HG03196 (cell line): ENCODE measurements around the gene SP1.
"Not testable (repeated sequence)": the region's sequence is repeated elsewhere in the genome, so short reads cannot be mapped to it uniquely, and the experiment has no call there.

Experiments
- ATAC-seq: cut with Tn5 transposase; IDR thresholded peaks from one replicate; pipeline ENCODE4 v1.9.1; 2021; ENCODE audit not compliant: unreplicated experiment

SP1 gene

DNA sequence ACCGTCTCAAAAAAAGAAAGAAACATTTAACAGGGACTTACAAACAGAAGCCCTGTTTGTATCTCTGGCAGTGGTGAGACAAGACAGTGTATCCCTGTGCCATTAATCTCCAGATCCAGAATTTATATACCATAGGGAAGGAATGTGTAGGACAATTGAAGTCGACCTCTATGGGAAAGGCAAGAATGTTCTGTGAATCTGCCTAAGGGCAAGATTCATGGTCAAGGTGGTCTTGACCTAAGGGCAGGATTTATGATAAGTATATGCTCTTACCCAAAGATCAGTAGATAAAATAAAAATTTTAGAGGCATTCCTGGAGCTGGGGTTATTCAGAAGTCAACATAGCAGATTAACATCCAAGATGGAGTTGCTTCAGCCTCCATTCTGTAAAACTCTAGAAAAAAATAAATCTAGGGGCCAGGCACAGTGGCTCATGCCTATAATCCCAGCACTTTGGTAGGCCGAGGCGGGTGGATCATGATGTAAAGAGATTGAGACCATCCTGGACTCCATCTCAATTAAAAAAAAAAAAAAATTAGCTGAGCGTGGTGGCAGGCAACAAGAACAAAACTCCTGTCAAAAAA, 21.0 kb upstream of the SP1 start:
- no peak for ATAC-seq

DNA sequence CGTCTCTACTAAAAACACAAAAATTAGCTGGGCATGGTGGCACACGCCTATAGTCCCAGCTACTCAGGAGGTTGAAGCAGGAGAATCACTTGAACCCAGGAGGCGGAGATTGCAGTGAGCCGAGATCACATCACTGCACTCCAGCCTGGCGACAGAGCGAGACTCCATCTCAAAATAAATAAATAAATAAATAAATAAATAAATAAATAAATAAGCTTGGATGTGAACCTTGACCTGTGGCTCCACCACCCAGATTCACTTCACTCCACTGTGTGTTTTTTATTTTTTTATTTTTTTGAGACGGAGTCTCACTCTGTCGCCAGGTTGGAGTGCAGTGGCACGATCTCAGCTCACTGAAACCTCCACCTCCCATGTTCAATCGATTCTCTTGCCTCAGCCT, 18.3 kb upstream of the SP1 start:
- not testable (repeated sequence) for ATAC-seq

DNA sequence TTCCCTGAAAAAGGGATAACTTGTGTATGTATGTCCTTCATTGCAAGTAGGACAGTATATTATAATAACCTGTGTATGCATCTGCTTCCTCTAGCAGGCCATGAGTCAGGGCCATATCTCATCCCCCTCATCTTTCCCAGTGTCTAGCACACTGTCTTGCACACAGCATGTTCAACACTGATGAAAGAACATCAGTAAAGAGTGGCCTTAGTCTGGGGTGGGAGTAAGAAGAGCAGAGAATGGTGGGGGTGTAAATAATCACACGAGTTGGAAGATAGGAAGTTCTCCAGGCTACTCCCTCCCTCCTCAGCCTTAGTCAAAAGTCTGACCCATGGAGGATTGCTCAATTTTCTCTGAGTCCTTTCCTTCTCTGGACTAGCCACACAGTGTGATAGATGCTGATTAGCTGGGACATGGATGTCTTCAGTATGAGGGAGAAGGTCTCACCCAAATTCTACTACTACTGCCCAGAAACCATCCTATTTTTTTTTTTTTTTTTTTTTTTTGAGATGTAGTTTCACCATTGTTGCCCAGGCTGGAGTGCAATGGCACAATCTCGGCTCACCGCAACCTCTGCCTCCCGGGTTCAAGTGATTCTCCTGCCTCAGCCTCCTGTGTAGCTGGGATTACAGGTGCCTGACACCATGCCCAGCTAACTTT, 14.6 kb upstream of the SP1 start:
- no peak for ATAC-seq

DNA sequence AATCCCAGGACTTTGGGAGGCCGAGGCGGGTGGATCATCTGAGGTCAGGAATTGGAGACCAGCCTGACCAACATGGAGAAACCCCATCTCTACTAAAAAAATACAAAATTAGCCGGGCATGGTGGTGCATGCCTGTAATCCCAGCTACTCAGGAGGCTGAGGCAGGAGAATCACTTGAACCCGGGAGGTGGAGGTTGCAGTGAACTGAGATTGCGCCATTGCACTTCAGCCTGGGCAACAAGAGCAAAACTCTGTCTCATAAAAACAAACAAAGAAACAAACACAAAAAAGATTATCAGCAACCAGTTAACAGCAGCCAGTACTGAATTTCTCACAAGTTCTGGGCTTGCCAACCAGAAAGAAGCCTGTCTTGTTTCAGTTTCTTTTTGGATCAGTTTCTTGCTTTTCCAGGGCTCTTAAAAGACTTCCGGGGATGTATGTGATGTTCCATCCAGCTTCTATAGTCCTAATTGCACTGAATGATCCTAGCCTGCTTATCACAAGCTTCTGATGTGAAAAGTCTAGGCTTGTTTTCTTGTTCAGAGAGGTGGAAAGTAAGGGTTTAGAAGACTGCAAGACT, 6.3 kb upstream of the SP1 start:
- ATAC-seq, result not testable (repeated sequence)

DNA sequence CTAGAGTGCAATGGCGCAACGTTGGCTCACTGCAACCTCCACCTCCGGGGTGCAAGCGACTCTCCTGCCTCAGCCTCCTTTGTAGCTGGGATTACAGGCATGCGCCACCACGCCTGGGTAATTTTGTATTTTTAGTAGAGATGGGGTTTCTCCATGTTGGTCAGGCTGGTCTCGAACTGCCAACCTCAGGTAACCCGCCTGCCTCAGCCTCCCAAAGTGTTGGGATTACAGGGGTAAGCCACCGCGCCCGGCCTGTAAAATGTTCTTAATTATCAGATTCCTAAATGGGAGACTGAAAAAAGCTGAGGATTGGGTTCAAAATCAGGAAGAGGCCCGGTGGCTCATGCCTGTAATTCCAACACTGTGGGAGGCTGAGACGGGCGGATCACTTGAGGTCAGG, 5.7 kb upstream of the SP1 start:
- ATAC-seq, result not testable (repeated sequence)

DNA sequence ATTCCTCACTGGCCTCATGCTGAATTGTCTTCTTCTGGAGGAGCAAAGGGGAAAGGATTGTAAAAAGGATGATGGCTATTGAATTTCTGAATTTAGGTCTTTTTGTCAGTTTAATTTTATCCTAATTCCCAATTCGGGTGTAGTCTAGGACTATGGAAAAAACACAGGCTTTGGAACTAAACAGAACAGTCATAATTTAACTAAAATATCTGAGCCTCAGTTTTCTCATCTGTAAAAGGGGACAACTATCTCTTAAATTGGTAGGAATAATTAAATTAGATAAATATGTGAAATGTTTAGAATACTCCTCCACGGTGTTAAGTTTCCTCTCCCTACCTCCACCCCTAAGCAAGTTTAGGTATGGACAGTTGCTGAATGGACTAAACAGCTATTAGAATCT, 3.2 kb upstream of the SP1 start:
- ATAC-seq, result no peak

DNA sequence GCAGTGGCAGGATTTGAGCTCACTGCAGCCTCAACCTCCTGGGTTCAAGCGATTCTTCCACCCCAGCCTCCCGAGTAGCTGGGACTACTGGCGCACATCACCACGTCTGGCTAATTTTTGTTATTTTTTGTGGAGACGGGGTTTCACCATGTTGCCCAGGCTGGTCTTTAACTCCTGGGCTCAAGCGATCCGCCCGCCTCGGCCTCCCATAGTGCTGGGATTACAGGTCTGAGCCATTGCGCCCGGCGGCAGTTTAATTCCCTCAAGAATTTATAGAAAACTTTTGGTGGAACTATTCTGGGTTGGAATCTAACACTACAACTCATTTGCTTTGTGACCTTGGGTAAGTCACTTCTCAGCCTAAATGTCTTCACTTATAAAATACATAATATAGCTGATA, 1.8 kb upstream of the SP1 start:
- no peak for ATAC-seq

DNA sequence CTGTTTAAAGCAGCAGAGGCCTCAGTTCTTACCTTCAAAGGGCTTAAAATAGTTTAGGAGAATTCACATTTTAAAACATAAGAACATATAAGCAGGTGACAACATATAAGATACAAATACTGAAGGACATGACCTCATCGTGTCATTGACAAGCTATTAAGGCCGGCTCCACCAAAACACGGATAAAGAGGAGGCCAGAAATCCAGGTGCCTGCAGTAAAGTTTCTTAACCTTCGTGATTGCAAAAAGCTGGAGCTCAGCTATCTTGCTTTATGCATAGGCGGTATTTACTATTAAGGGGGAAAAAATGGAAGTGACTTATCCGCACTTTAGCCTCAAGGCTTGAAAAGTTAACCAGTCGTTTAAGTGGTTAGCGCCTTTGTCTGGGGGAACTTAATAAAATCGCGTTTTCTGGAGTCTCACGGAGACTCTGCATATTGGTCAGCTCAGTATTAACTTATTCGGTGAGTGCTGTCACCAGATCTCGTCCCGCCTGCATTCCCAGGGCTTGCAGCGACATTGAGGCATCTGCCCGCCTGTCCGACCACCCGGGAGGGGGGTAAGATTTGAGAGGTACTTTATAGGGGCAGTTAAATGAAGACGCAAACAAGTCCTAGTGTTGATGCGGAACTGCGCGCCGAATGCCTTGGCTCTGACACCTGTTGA, 1.1 kb upstream of the SP1 start:
- no peak for ATAC-seq

DNA sequence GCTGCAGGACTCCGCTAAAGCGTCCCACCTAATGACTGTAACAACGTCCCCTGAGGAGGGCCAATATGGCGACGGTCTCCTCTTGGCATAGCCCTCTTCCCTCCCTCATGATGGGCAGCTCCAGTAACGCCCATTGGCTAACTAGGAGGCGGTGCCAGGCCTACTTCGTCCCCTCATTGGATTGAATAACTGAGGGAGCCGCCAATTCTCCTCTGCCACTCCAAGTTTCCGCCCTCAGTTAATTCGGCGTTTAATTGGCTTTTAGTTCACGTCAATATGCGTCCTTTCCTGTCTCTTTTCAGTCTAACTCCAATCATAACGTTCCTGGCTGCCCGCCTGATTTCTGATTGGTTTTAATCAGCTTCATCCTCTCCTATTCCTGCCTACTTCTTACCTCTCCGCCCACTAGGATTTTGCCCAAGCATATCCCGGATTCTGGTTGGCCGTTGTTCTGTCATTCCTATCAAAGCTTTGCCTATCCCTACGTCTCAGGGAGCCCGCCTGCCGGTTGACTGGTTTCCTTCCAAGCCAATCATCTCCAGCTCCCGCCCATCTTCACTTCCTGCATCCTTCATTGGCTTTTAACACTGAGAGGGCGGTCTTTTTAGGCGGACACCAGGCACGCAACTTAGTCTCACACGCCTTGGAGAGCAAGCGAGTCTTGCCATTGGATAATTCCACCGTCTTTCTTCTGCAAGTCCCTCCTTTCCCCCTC, 430 bp upstream of the SP1 start:
- peak; percentile 72 for ATAC-seq

DNA sequence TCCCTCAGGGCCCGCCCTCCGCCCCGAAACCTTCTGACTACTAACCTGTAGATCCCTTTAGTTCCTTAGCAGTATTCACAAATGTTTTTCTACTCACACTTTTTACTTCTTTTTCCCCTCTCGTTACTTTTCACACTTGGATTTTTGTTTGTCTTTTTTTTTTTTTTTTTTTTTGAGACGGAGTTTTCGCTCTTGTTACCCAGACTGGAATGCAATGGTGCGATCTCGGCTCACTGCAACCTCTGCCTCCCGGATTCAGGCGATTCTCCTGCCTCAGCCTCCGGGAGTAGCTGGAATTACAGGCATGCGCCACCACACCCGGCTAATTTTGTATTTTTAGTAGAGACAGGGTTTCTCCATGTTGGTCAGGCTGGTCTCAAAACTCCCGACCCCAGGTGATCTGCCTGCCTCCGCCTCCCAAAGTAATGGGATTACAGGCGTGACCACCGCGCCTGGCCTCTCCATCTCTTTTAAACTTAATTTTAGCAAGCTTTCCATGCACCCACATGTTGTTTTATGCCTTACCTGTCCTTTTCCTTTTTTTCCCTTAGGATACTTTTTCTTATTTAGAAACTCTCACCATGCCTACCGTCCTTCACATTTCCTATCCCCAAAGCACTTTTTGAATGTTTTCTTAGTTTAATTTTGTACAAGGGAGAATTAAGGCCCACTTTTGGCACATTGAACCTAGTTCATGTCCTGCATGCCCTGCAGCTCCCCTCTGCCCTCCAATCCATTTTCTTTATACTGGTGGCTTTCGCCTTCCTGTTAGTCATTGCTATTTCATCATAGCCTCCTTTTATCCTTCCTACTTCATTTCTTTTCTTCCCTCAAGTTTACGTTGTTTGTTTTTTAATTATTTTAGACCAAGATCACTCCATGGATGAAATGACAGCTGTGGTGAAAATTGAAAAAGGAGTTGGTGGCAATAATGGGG, 1.1 kb downstream of the SP1 start:
- ATAC-seq, result no peak

DNA sequence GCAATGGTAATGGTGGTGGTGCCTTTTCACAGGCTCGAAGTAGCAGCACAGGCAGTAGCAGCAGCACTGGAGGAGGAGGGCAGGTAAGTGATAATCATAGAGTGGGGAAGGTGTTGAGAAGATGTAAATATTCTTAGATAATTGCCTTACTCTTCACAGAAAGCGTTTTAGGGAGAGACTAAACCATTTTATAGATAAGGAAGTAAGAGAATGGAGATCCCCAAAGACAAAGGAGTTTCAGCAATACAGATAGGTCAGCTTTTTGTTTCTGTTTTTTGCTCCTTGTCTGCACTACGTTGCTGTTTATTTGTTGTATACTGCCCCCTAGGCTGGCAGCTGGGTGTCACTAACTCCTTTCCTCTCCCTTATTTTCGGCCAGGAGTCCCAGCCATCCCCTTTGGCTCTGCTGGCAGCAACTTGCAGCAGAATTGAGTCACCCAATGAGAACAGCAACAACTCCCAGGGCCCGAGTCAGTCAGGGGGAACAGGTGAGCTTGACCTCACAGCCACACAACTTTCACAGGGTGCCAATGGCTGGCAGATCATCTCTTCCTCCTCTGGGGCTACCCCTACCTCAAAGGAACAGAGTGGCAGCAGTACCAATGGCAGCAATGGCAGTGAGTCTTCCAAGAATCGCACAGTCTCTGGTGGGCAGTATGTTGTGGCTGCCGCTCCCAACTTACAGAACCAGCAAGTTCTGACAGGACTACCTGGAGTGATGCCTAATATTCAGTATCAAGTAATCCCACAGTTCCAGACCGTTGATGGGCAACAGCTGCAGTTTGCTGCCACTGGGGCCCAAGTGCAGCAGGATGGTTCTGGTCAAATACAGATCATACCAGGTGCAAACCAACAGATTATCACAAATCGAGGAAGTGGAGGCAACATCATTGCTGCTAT, 2.0 kb downstream of the SP1 start:
- no peak for ATAC-seq

DNA sequence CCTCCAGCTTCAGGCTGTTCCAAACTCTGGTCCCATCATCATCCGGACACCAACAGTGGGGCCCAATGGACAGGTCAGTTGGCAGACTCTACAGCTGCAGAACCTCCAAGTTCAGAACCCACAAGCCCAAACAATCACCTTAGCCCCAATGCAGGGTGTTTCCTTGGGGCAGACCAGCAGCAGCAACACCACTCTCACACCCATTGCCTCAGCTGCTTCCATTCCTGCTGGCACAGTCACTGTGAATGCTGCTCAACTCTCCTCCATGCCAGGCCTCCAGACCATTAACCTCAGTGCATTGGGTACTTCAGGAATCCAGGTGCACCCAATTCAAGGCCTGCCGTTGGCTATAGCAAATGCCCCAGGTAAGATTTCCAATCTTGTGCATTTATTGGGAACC, 3.3 kb downstream of the SP1 start:
- no peak for ATAC-seq

DNA sequence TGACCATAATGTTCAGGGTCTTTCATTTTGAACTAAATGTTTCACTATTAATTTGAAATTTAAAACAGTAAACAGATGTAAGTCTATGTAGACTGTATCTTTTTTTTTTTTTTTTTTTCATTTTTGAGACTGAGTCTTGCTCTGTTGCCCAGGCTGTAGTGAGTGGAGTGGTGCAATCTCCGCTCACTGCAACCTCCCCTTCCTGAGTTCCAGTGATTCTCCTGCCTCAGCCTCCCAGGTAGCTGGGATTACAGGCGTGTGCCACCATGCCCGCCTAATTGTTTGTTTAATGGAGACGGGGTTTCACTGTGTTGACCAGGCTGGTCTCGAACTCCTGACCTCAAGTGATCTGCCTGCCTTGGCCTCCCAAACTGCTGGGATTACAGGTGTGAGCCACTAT, 6.4 kb downstream of the SP1 start:
- ATAC-seq, result not testable (repeated sequence)

DNA sequence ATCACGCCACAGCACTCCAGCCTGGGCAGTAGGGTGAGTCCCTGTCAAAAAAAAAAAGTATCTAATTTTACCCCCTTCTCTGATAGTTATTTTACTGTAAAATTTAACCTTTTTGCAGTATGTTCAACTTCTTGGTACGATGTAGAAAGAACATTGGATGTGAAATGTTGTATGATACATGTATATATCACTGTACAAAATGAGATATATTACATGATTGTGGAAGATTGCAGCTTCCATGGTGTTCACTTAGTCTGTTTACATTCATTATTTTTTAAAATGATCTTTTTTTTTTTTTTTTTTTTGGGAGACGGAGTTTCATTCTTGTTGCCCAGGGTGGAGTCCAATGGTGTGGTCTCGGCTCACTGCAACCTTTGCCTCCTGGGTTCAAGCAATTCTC, 9.0 kb downstream of the SP1 start:
- ATAC-seq, result no peak

DNA sequence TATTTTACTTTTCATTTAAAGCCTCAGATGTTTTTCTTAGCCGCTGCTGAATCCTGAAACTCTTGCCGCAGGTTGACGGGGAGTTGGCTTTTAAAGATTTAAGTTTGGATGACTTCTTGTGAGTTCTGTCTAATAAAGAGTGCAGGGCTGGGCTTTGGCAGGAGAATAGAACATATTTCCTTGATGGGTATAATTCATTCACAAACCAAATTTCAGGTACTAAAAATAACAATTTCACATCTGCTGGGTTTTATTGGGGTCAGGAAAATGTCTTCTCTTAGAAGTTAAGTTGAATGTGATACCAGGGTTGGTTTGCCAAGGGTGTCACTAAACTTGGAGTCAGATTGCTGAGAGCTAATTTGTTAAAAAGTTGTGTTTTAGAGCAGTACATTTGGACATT, 9.7 kb downstream of the SP1 start:
- ATAC-seq, result no peak

DNA sequence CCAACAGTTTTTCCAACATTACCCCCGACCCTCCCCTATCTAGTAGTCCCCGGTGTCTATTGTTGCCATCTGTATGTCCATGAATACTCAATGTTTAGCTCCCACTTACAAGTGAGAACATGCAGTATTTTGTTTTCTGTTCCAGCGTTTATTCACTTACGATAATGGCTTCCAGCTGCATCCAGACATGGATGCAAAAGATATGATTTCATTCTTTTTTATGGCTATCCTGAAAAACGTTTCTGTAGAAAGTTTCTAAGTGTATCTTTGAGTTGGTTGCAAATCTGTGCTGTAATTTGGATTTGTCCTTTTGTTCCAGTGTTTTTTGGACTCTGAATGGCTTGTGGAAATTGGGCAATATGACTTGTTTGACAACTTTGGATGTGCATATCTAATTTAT, 11.7 kb downstream of the SP1 start:
- no peak for ATAC-seq

DNA sequence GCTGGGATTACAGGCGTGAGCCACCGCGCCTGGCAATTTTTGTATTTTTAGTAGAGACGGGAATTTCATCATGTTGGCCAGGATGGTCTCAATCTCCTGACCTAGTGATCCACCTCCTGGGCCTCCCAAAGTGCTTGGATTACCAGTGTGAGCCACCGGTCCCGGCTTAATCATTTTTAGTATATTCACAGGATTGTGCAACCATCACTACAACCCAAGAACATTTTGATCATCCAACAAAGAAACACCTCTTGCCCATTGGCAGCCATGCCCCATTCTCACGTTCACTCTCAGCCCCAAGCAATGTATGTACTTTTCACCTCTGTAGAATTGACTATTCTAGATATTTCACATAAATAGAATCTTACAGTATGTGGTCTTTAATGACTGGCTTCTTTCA, 19.9 kb downstream of the SP1 start:
- ATAC-seq, result no peak

DNA sequence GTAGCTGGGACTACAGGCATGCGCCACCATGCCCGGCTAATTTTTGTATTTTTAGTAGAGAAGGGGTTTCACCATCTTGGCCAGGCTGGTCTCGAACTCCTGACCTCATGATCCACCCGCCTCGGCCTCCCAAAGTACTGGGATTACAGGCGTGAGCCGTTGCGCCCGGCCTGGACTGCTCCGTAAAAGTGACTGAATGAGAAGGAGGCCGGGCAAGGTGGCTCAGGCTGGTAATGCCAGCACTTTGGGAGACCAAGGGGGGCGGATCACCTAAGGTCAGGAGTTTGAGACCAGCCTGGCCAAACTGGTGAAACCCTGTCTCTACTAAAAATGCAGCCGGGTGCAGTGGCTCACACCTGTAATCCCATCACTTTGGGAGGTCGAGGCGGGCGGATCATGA, 22.4 kb downstream of the SP1 start:
- ATAC-seq, result not testable (repeated sequence)

DNA sequence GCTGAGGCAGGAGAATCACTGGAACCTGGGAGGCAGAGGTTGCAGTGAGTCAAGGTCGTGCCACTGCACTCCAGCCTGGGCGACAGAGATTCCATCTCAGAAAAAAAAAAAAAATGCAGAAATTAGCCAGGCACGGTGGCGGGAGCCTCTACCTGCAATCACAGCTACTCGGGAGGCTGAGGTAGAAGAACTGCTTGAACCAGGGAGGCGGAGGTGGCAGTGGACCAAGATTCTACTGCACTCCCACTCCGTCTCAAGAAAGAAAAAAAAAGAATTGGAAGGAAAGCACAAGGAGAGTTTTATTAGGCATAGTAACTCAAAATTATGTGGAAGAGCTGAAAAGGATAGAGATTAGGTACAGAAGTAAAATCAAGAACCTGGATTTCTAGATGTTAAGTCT, 22.9 kb downstream of the SP1 start:
- ATAC-seq, result no peak

DNA sequence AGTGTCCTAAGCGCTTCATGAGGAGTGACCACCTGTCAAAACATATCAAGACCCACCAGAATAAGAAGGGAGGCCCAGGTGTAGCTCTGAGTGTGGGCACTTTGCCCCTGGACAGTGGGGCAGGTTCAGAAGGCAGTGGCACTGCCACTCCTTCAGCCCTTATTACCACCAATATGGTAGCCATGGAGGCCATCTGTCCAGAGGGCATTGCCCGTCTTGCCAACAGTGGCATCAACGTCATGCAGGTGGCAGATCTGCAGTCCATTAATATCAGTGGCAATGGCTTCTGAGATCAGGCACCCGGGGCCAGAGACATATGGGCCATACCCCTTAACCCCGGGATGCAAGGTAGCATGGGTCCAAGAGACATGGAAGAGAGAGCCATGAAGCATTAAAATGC, 31.0 kb downstream of the SP1 start:
- no peak for ATAC-seq
